Breast epithelium (tissue), 4 donors: Measurements from ENCODE around the gene FLNB. TPM values are rescaled to one million over a fixed set of nuclear protein-coding genes. Genes with fewer than 3 reads are reported as not detected.

Experiments used
- DNase-seq, 2 donors: peaks; one replicate each; pipeline ENCODE4 v3.0.0-alpha.2; 2019; ENCODE audit warnings: low spot score in 2 of 2
- H3K27ac ChIP-seq, 2 donors: fragments of 200-600 bp; sonication (generic) in 1 of 2; one replicate each; pipeline ENCODE4 v1.5.1; 2016 to 2019; ENCODE audit warnings: mild to moderate bottlenecking in 1 of 2
- H3K27me3 ChIP-seq, 2 donors: fragments of 200-600 bp; sonication (generic) in 1 of 2; one replicate each; pipeline versions ENCODE4 v1.5.1 to v1.6.0; 2017 to 2019; ENCODE audit warnings: control low read depth in 1 of 2, mild to moderate bottlenecking in 1 of 2
- H3K36me3 ChIP-seq: fragments of 200-600 bp; one replicate; pipeline ENCODE4 v1.5.1; 2019
- H3K4me1 ChIP-seq, 2 donors: fragments of 200-600 bp; sonication (generic); one replicate each; pipeline ENCODE4 v1.5.1; 2016 to 2019; ENCODE audit warnings: control low read depth in 1 of 2
- H3K4me3 ChIP-seq, 3 donors: fragments of 200-600 bp; sonication (generic); 1 replicate in 2 of 3; 2 replicates in 1 of 3; pipeline ENCODE4 v1.5.1; 2016 to 2019; ENCODE audit warnings: mild to moderate bottlenecking in 3 of 3, moderate library complexity in 2 of 3
- H3K9me3 ChIP-seq, 2 donors: fragments of 200-600 bp; sonication (generic) in 1 of 2; one replicate each; pipeline ENCODE4 v1.5.1; 2016 to 2019; ENCODE audit warnings: control low read depth in 1 of 2
- POLR2A ChIP-seq: fragments of 450-650 bp; IDR thresholded peaks from one replicate; pipeline ENCODE4 v1.6.1; 2016; ENCODE audit warnings: antibody characterized with exemption, mild to moderate bottlenecking, moderate library complexity
- POLR2AphosphoS5 ChIP-seq, 3 donors: sonication (generic); formaldehyde crosslinking; IDR thresholded peaks; one replicate each; pipeline ENCODE4 v1.6.1; 2017; ENCODE audit warnings: antibody characterized with exemption in 3 of 3
- intact Hi-C: fragments of 100-400 bp; cut with DNase I; formaldehyde crosslinking; loops from one replicate; pipeline ENCODE4 v1.15.1; 2023; ENCODE audit warnings: low total_unique reads
- total RNA-seq, 3 donors: library from RNA; depleted of rRNA; stranded (reverse); fragments of >200 nt; gene quantifications; one replicate each; pipeline ENCODE4 v1.1.0, GENCODE V29; 2016
- TF ChIP-seq, protein P1 (sequence below), 3 donors: fragments of 450-650 bp; IDR thresholded peaks; one replicate each; pipeline ENCODE4 v1.5.1; 2016 to 2017; ENCODE audit warnings: antibody characterized with exemption in 3 of 3, mild to moderate bottlenecking in 3 of 3, moderate library complexity in 3 of 3

The FLNB gene
- total RNA-seq, 3 donors from 2014 or later: 40.3 to 242 (median 164) TPM

- intact Hi-C loops: no loop called here
- no peak for DNase-seq
- H3K27ac ChIP-seq: no peak overlapping the region
These were observed 80.3 kb downstream of the FLNB start for GRCh38 chr3:58088501-58088900.

GRCh38 chr3:58090351-58090750, 82.1 kb downstream of the FLNB start:
- H3K9me3 ChIP-seq: no peaks in the 10 kb centered on the region
- intact Hi-C loops: no loop called here
- no peak for DNase-seq
- H3K36me3 ChIP-seq: no peaks in the 10 kb centered on the region
- TF ChIP-seq POLR2AphosphoS5 (IDR thresholded peaks at IDR 0.05) (no peak), POLR2A (no peak)
- TF ChIP-seq, protein P1, sequence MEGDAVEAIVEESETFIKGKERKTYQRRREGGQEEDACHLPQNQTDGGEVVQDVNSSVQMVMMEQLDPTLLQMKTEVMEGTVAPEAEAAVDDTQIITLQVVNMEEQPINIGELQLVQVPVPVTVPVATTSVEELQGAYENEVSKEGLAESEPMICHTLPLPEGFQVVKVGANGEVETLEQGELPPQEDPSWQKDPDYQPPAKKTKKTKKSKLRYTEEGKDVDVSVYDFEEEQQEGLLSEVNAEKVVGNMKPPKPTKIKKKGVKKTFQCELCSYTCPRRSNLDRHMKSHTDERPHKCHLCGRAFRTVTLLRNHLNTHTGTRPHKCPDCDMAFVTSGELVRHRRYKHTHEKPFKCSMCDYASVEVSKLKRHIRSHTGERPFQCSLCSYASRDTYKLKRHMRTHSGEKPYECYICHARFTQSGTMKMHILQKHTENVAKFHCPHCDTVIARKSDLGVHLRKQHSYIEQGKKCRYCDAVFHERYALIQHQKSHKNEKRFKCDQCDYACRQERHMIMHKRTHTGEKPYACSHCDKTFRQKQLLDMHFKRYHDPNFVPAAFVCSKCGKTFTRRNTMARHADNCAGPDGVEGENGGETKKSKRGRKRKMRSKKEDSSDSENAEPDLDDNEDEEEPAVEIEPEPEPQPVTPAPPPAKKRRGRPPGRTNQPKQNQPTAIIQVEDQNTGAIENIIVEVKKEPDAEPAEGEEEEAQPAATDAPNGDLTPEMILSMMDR (IDR thresholded peaks at IDR 0.05): no peak
- H3K4me1 ChIP-seq: no peaks in the 10 kb centered on the region
- H3K4me3 ChIP-seq: no peak overlapping the region
- no peaks in the 10 kb centered on the region for H3K27me3 ChIP-seq
- no peak overlapping the region for H3K27ac ChIP-seq

More at GRCh38 chr3:58088501-58088900, 80.3 kb downstream of the FLNB start:
- Histone ChIP-seq H3K27me3 (no peaks in the 10 kb centered on the region), H3K36me3 (no peaks in the 10 kb centered on the region), H3K4me1 (no peaks in the 10 kb centered on the region), H3K4me3 (no peak overlapping the region), H3K9me3 (no peaks in the 10 kb centered on the region)
- no peak for TF ChIP-seq POLR2A
- TF ChIP-seq, protein P1 (IDR thresholded peaks at IDR 0.05): no peak
- no peak for TF ChIP-seq POLR2AphosphoS5 (IDR thresholded peaks at IDR 0.05)

- no peak for DNase-seq
- Histone ChIP-seq H3K27ac (no peak overlapping the region), H3K36me3 (no peaks in the 10 kb centered on the region), H3K4me1 (no peaks in the 10 kb centered on the region), H3K9me3 (no peaks in the 10 kb centered on the region), H3K4me3 (no peak overlapping the region), H3K27me3 (no peaks in the 10 kb centered on the region)
- intact Hi-C loops: no loop called here
- TF ChIP-seq POLR2AphosphoS5 (IDR thresholded peaks at IDR 0.05): no peak
These were observed 84.3 kb downstream of the FLNB start for GRCh38 chr3:58092521-58092920.

DNA sequence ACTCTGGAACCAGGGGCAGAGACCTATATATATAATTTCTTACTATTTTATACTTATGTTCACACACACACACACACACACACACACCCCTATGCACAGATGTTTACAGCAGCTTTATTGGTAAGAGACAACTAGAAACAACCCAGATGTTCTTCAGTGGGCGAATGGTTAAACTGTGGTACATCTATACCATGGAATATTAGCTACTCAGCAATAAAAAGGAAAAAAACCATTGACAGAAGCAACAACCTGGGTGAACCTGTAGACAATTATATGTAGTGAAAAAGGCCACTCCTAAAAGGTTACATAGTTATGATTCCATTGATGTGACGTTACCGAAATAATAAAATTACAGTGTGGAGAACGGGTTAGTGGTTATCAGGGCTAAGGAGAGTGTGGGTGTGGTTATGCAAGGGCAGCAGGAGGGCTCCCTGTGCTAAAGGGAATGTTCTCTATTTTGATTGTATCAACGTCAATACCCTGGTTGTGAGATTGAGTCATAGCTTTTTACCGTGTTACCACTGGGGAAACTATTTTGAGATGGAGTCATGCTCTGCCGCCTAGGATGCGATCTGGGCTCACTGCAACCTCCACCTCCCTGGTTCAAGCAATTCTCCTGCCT, 85.5 kb downstream of the FLNB start:
- H3K27ac ChIP-seq: no peak overlapping the region
- no peaks in the 10 kb centered on the region for H3K36me3 ChIP-seq
- no peaks in the 10 kb centered on the region for H3K27me3 ChIP-seq
- DNase-seq: no peak
- no peak for TF ChIP-seq POLR2AphosphoS5 (IDR thresholded peaks at IDR 0.05)
- TF ChIP-seq, protein P1 (IDR thresholded peaks at IDR 0.05): no peak
- TF ChIP-seq POLR2A: no peak
- H3K4me3 ChIP-seq: no peak overlapping the region
- intact Hi-C loops: no loop called here
- no peaks in the 10 kb centered on the region for H3K4me1 ChIP-seq
- no peaks in the 10 kb centered on the region for H3K9me3 ChIP-seq

DNA sequence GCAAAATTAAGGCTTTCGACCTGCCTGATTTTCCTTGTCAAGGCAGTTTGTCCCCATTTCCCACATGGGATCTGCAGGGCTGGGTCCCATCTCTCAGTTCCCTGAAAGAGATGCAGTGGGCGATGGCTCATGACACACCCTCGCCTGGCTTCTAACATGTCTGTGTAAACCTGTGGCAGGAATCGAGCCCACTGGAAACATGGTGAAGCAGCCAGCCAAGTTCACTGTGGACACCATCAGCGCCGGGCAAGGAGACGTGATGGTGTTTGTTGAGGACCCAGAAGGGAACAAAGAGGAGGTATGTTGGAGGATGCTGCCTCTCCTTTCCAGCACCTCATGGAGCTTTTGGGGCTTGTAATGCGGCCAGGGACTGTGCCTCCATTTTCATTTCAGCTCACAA, 86.4 kb downstream of the FLNB start:
- Histone ChIP-seq H3K4me3 (no peak overlapping the region), H3K27ac (no peak overlapping the region), H3K36me3 (no peaks in the 10 kb centered on the region), H3K27me3 (no peaks in the 10 kb centered on the region), H3K9me3 (no peaks in the 10 kb centered on the region), H3K4me1 (no peaks in the 10 kb centered on the region)
- TF ChIP-seq, protein P1 (IDR thresholded peaks at IDR 0.05): no peak
- TF ChIP-seq POLR2AphosphoS5 (IDR thresholded peaks at IDR 0.05): no peak
- no peak for TF ChIP-seq POLR2A
- no peak for DNase-seq
- intact Hi-C loops: no loop called here
